Osteocyte (in vitro differentiated cells): ENCODE results near the gene CACNA2D1. TPM values are rescaled to one million over a fixed set of nuclear protein-coding genes. Genes with fewer than 3 reads are reported as not detected.

Experiments
- DNase-seq: peaks from one replicate; pipeline ENCODE4 v3.0.0; 2021; ENCODE audit warnings: mixed read lengths; ENCODE audit not compliant: unreplicated experiment; ENCODE audit errors: extremely low spot score
- H3K27ac Mint-ChIP-seq: one replicate; pipeline ENCODE4 v1.8.0; 2021; ENCODE audit warnings: mild to moderate bottlenecking, mixed read lengths; ENCODE audit not compliant: unreplicated experiment
- H3K27me3 Mint-ChIP-seq: one replicate; pipeline ENCODE4 v1.8.0; 2021; ENCODE audit warnings: mixed read lengths; ENCODE audit not compliant: unreplicated experiment
- H3K36me3 Mint-ChIP-seq: one replicate; pipeline ENCODE4 v1.8.0; 2021; ENCODE audit warnings: mixed read lengths; ENCODE audit not compliant: unreplicated experiment
- H3K4me1 Mint-ChIP-seq: one replicate; pipeline ENCODE4 v1.8.0; 2021; ENCODE audit warnings: mixed read lengths; ENCODE audit not compliant: unreplicated experiment
- H3K4me3 Mint-ChIP-seq: one replicate; pipeline ENCODE4 v1.8.0; 2021; ENCODE audit warnings: mild to moderate bottlenecking, moderate library complexity, mixed read lengths; ENCODE audit not compliant: unreplicated experiment
- H3K9me3 Mint-ChIP-seq: one replicate; pipeline ENCODE4 v1.8.0; 2021; ENCODE audit warnings: mixed read lengths; ENCODE audit not compliant: unreplicated experiment
- total RNA-seq: library from RNA; stranded (reverse); gene quantifications from 2 replicates; pipeline ENCODE4 v1.2.1, GENCODE V29; 2021
- TF ChIP-seq, protein P1 (sequence below): fragments of 200-600 bp; sonication (generic); IDR thresholded peaks from 2 replicates; pipeline ENCODE4 v1.5.0; 2021; ENCODE audit warnings: antibody characterized with exemption, mild to moderate bottlenecking, moderate library complexity

CACNA2D1 gene
- total RNA-seq, 1 donor from 2014 or later, result 24.3 TPM

- Mint-ChIP-seq H3K27me3 (no peaks in the 10 kb centered on the region), H3K4me3 (no peak overlapping the region), H3K4me1 (peaks cover 18% of the 10 kb centered on the region), H3K27ac (no peak overlapping the region), H3K36me3 (no peaks in the 10 kb centered on the region), H3K9me3 (no peaks in the 10 kb centered on the region)
- no peak for DNase-seq
- TF ChIP-seq, protein P1, sequence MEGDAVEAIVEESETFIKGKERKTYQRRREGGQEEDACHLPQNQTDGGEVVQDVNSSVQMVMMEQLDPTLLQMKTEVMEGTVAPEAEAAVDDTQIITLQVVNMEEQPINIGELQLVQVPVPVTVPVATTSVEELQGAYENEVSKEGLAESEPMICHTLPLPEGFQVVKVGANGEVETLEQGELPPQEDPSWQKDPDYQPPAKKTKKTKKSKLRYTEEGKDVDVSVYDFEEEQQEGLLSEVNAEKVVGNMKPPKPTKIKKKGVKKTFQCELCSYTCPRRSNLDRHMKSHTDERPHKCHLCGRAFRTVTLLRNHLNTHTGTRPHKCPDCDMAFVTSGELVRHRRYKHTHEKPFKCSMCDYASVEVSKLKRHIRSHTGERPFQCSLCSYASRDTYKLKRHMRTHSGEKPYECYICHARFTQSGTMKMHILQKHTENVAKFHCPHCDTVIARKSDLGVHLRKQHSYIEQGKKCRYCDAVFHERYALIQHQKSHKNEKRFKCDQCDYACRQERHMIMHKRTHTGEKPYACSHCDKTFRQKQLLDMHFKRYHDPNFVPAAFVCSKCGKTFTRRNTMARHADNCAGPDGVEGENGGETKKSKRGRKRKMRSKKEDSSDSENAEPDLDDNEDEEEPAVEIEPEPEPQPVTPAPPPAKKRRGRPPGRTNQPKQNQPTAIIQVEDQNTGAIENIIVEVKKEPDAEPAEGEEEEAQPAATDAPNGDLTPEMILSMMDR, result no peak
Observed at GRCh38 chr7:82167558-82168314, 275.8 kb downstream of the CACNA2D1 start.

DNA sequence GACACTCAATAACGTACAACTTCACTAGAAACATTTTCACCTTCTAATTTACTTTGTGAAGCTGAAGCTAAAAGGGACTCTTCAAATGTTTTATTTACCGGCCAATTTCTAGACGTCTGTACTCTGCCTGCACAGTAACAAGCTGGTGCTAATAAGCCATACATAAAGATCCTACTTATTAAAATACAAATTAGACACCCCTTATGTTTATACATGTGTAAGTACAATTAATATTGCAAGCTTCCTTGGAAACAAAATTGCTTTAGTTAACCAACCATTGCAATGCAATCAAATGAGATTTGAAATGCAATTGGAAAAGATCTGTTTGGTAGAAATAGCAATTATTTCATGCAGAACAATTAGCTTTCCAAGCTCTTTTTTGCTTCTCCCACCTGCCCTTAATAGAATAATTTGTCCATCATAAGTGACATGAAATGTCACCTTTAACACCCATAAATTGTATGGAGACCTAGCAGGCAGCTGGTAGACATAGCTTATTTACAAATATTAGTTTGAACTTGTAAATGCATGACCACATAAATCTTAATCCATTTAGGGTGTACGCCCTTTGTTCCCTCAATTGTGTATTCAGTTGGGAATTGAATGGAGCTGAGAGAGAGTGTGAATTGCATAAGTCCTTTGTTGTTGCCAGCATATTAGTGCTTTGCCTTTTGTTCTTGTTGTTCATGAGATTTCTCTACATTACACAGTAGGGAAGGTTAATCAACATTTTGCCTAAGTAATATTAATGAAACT is 277.1 kb downstream of the CACNA2D1 start:
- H3K36me3 Mint-ChIP-seq, result no peaks in the 10 kb centered on the region
- no peak overlapping the region for H3K27ac Mint-ChIP-seq
- no peaks in the 10 kb centered on the region for H3K27me3 Mint-ChIP-seq
- TF ChIP-seq, protein P1, result no peak
- H3K4me1 Mint-ChIP-seq, result peaks cover 27% of the 10 kb centered on the region
- no peak for DNase-seq
- H3K9me3 Mint-ChIP-seq, result no peaks in the 10 kb centered on the region
- no peak overlapping the region for H3K4me3 Mint-ChIP-seq

DNA sequence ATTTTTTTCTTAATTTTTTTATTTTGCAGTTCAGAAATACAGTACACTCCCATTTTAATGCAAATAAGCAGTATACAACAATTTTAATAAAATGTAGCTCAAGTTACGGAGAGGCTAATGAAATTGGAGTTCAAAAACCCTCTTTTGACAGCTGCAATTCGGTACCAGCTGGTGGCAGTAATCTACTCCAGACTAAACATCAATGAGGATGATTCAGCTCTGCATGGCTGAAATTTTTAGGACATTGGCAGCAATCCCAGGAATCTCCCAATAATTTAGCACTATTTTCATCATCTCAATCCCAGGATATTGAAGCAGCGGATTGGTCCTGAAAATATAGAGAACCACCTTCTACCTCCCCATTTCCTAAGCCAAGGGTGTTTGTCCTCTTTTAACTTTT is 278.8 kb downstream of the CACNA2D1 start:
- no peaks in the 10 kb centered on the region for H3K27me3 Mint-ChIP-seq
- H3K27ac Mint-ChIP-seq, result no peak overlapping the region
- peaks cover 27% of the 10 kb centered on the region for H3K4me1 Mint-ChIP-seq
- DNase-seq, result no peak
- no peaks in the 10 kb centered on the region for H3K9me3 Mint-ChIP-seq
- H3K36me3 Mint-ChIP-seq, result no peaks in the 10 kb centered on the region
- no peak overlapping the region for H3K4me3 Mint-ChIP-seq
- TF ChIP-seq, protein P1, result peak; percentile 56

GRCh38 chr7:82164410-82164809 is 279.2 kb downstream of the CACNA2D1 start:
- Mint-ChIP-seq H3K9me3 (no peaks in the 10 kb centered on the region), H3K4me3 (no peak overlapping the region), H3K27ac (no peak overlapping the region), H3K36me3 (no peaks in the 10 kb centered on the region), H3K27me3 (no peaks in the 10 kb centered on the region), H3K4me1 (peaks cover 25% of the 10 kb centered on the region)
- DNase-seq, result no peak
- TF ChIP-seq, protein P1, result no peak

GRCh38 chr7:82163586-82163985 is 280.0 kb downstream of the CACNA2D1 start:
- Mint-ChIP-seq H3K4me3 (no peak overlapping the region), H3K27me3 (no peaks in the 10 kb centered on the region), H3K27ac (no peak overlapping the region), H3K36me3 (no peaks in the 10 kb centered on the region), H3K9me3 (no peaks in the 10 kb centered on the region), H3K4me1 (peaks cover 25% of the 10 kb centered on the region)
- TF ChIP-seq, protein P1, result no peak
- DNase-seq, result no peak
